HG03097 (cell line): ENCODE data around the gene RAB38.
A peak's percentile ranks its signal among the peaks of the same experiment; 100 is the strongest.

ENCODE experiments used
- ATAC-seq: cut with Tn5 transposase; IDR thresholded peaks from one replicate; pipeline ENCODE4 v1.9.1; 2021; ENCODE audit not compliant: unreplicated experiment, low FRiP score

The RAB38 gene

DNA sequence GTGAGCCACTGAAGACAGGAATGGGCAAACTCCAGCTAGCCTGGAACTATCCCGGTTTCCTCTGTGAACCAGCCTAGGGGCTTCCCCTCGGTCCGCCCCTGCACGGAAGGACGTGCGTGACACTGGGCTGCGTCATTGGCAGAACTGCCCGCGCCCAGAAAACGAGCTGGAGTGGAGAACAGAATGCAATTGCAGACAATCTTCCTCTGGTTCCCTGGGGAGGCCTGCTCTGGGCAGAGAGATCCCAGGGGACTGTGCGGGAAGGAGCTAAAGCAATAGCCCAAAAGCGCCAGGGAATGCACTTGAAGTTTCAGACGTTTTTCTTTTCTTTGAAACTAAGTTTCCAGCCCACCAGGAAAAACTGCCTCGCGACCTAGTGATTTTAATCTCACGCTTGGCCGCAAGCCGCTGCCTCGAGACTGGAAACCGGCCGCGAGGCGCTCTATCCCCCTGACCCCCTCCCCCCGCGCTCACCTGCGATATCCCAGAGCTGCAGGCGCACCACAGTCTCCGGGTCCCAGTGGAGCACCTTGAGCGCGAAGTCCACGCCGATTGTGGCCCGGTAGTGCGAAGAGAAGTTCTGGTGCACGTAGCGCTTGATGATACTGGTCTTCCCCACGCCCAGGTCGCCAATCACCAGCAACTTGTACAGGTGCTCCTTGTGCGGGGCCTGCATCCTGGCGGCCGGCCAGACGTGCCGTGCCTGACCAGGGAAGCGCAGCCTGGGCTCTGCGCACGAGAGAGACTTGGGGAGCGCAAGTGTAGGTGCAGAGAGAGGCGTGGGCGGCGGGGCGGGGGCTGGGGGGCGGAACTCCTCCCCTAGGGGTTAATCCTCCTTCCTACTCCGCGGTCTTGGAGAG lies at the start of gene RAB38:
Gene RAB38 (minus strand): TSS at position 735 of the 860 bp plus-strand sequence. CDS start 59 bp downstream, at position 676.
- peak; percentile 46 for ATAC-seq

DNA sequence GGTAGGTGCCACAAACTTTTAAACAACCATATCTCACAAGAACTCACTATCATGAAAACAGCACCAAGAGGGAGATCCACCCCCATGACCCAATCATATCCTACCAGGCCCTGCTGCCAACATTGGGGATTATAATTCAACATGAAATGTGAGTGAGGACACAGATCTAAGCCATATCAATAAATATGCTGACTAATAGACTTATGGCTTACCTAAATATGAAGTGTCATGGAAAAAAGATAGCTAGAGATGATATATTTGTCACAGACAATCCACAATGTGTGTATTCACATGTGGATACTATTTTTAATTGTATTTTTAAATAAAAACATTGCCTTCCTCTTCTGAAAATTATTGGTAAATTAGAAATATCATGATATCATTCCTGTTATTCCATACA lies 38.2 kb upstream of the RAB38 start:
- ATAC-seq: no peak

DNA sequence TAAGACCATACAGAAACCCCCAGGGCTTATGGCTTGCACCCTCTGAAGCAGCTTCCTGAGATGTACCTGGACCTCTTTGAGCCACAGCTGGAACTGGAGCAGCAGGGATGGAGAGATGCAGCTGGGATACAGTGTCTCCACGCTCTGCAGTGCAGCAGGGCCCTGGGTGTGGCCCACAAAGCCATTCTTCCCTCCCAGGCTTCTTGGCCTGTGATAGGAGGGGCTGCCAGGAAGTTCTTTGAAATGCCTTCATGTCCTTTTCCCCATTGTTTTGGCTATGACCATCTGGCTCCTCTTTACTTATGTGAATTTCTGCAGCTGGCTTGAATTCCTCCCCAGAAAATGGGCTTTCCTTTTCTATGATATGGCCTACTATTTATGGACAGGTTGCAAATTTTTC lies 37.1 kb upstream of the RAB38 start:
- ATAC-seq: no peak

- ATAC-seq: no peak
Observed at GRCh38 chr11:88208745-88209144, 33.5 kb upstream of the RAB38 start.

GRCh38 chr11:88206751-88207150 lies 31.5 kb upstream of the RAB38 start:
- ATAC-seq: no peak

DNA sequence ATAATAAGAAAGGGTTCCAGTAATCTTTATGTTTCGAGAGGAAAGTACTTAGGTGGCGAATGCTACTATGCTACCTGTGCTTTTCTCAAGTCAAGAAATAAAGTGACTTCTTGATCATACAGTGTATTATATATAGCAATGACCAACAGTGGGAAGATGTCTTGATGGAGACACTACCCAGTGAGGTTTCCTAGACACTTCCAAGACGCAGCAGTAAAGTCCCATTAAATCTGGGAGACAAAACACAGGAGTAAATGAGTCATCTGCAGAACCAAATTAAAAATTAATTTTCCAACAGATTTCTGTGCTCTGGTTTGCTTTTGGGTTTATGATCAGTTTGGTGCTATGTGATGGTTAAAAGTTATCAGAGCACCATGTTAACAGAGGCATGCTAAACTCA lies 29.1 kb upstream of the RAB38 start:
- ATAC-seq: no peak

- ATAC-seq: no peak
Observed at GRCh38 chr11:88203604-88204003, 28.4 kb upstream of the RAB38 start.

DNA sequence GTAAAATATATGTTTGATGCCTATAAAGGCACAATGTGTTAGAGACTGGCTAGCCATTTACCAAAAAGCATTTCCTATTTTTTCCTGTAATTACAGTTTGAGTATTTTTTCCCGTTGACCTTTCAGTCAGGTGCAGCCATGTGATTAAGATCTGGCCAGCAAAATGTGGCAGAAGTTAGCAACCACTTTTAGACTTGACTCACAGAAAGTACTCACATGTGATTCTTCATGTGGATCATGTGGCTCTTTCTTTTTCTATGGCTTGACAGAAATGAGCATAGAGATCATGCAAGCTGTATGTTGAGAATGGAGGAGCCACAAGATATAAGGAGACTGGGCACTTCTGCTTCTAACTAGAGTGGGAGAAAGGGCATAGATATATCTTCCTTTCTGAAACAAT lies 27.3 kb upstream of the RAB38 start:
- ATAC-seq: no peak

DNA sequence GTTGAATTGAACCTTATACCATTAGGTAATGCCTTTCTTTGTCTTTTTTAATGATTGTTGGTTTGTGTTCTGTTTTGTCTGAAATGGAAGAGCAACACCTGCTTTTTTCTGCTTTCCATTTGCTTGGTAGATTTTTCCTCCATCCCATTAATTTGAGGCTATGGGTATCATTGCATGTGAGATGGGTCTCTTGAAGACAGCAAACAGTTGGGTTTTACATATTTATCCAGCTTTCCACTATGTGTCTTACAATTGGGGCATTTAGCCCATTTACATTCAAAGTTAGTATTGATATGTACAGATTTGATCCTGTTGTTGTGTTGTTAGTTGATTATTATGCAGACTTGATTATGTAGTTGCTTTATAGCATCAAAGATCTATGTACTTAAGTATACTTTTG lies 21.1 kb upstream of the RAB38 start:
- ATAC-seq: no peak

GRCh38 chr11:88195908-88196307 lies 20.7 kb upstream of the RAB38 start:
- no peak for ATAC-seq

- no peak for ATAC-seq
Observed at GRCh38 chr11:88194990-88195389, 19.7 kb upstream of the RAB38 start.

GRCh38 chr11:88193278-88193677 lies 18.0 kb upstream of the RAB38 start:
- no peak for ATAC-seq

DNA sequence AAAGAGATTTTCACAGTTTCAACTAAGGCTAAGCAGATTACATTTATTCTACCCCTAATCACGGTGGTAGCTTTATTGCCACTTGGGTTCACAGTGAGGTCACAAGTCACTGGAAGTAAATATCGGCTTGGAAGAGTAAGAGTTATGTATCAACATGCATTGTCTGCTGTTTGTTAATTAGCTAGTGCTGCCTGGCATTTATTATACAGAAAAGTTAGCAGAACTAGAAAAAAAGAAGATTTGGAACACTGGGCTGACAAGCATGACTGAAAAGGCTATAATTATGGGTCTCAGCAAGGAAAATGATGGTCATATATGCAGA lies 13.7 kb upstream of the RAB38 start:
- no peak for ATAC-seq

DNA sequence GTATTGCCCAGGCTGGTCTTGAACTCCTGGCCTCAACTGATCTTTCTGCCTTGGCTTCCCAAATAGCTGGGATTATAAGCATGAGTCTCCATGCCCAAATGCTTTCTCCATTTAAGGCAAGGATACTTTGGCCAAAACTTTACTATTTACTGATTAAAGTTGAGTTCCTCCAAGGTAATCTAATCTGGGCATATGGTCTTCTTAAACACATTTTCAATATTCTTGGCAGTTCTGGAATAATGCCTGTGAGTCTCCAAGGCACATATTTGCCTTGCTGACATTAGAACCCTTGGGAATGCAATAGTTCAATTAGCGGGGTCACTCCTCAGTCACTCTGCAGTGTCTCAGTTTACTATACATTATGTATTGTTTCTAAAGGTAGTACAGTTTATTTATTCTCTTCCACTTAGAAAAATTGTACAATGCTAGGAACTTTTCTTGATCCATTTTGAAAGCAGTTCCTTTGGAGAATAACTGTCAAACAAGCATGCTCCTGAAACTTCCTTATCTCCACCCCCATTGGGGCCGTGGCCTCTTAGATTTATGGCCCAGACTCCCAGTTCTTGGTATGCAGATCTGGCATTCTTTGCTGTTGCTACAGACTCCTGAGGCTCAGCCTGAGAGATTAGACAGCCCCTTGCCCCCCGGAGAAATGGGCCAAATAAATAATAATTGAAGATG lies 13.1 kb upstream of the RAB38 start:
- no peak for ATAC-seq

- no peak for ATAC-seq
Observed at GRCh38 chr11:88183233-88183632, 8.0 kb upstream of the RAB38 start.

DNA sequence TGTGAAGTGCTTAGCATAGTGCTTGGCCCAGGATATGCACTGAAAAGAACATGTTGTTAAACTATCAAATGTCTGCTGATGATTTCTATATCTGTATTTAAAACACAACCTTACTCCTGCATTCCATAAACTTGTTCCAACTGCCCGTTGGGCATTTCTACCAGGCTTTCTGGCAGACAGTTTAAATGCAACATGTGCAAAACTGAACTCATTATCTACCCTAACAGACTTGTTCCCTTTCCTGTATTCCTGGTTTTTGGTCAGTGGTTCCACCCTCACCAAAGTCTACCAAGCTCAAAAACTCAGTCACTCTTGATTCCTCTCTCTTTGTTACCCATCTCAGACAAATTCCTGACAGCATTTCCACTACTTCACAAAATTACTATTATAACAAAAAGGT lies 6.5 kb upstream of the RAB38 start:
- no peak for ATAC-seq

DNA sequence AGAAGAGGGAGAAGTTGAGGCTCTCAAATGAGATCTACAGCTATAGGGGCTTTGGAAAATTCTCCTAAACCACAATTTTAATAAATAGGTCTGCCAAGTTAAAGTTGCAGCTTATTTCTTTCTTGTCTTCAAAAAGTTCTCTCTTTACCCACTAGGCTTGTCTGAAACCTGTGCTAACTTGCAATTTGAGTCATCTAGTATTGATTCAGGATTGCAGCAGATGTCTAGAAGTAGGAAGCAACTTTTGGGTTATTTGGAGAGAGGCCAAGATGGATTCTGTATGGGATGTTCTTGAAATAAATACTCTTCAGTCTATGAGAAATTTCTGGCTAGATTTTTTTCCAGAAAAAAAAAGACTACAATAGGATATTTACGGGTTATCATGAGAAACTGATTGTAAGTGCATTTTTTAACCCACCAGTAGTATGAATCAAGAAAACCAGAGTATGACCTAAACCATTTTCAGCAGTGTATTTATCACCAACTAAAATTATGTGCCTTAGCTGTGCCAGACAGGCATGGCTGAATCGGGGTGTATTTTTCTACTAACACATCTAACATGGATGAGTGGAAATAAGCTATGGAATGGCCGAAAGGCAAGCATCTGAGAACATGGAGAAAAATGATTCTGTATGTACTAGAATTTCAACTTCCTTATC lies 4.9 kb upstream of the RAB38 start:
- no peak for ATAC-seq

- ATAC-seq: peak; percentile 64
Observed at GRCh38 chr11:88179141-88179540, 3.9 kb upstream of the RAB38 start.

GRCh38 chr11:88178191-88178590 lies 2.9 kb upstream of the RAB38 start:
- ATAC-seq: no peak

DNA sequence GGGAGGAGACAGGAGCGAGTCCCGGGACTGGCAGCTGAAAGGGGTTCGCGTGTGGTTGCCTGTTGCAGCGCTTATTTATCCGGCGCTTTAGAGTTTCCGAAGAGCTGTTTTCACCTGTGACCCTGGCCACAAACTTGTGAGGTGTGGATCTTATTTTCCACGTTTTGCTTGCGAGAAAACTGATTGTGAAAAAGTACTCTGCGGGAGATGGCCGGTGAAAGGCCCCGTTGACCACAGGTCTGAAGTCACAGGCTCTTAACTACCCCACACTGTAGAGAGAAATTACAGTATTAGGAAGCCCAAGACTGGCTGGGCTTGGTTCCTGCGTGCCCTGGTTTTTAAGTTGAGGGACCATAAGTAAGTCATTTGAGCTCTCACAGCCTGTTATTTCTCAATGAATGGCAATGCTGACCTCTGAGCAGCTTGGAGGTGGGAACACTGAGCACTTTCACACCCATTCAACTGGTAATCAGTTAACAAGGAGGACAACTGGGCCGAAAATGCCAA lies 379 bp upstream of the RAB38 start:
- peak; percentile 29 for ATAC-seq

DNA sequence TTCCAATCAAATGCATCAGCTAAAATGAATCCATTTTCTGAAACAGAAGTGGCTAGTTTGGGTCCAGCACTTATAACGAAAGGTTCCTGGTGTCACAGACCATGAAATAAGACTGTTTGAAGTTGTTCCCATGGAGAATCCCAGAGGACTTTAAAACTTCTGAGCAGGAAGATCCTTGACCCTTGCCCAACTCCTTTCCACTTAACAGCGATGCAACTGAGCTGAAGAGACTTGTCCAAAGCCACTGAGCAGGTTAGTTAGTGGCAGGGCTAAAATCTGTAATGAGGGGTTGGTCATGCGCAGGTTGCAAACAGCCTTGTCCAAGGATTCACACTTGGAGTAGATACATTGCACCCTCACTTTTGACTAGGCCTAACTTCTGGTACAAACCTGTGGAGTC lies 1.3 kb downstream of the RAB38 start:
- no peak for ATAC-seq
